HG03439 (cell line): Measurements from ENCODE around the gene SEC61B.
A peak's percentile ranks its signal among the peaks of the same experiment; 100 is the strongest.

Source experiments
- ATAC-seq: cut with Tn5 transposase; IDR thresholded peaks from one replicate; pipeline ENCODE4 v1.9.1; 2021; ENCODE audit warnings: mild to moderate bottlenecking, moderate library complexity; ENCODE audit not compliant: unreplicated experiment

The SEC61B gene

GRCh38 chr9:99221621-99222415, at the start of gene SEC61B, which contains the start of gene ALG2:
TSS of gene SEC61B (plus strand) at chr9:99222282. CDS start at chr9:99222364, 82 bp downstream.
TSS of gene ALG2 (minus strand) at chr9:99221942. CDS start at chr9:99221894, 48 bp downstream.
- ATAC-seq = peak; percentile 88

- ATAC-seq = no peak
These were observed 48.2 kb upstream of the SEC61B start for GRCh38 chr9:99173570-99174504.

DNA sequence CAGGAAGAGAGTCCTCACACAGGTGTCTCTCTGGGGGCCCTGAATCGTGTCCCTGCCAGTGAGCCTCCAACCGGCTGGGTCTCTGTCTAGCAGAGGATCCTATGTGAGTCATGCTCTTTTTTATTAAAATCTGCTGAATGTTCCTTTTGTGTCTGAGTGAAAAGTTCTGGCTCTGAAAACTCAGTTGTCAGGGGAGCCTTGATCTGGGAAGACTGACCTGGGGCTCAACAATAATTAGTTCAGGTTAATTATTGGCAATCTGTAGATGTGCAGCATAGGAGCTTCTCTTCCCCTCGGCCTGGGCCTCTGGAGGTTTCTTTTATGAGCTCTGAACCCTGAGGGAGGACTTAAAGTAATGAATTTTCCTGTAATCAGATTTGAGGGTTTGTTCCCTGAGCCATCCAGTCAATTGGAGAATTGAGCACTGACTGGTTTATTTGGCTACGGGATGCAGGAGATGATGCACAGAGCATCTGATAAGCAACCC, 45.5 kb upstream of the SEC61B start:
- no peak for ATAC-seq

DNA sequence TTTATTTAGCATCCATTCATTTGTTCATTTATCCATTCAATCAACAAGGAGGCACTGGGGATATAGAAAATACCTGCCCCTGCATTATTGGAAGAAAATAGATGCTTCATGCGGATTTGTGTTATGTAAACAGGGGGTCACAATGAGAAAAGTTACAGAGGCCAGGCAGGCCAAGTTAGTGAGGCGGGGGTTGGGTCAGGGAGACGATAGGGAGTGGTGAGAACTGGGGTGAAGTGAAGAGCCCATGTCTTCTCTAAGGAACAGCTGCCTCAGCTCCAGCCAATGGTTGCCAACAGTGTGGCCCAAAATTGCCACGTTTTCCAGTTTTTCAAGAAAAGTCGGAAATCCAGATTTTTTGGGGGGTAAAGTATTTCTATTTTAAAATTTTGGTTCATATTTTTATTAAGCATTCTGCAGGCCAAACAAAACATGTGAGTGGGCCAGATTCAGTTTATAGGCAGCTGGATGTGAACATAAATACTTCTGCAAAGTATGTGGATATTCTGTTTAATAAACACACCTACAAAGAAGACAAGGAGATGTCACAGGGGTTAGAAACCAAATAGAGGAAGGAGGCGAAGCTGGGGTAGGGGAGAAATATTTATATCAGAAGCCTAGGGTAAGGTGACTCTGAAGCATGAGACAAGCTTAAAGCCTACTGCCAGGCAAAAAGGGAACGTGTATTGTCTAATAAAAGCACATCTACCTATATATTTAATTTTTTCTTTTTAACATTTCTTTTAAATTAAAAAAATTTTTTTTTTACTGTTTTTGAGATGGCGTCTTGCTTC, 44.3 kb upstream of the SEC61B start:
- no peak for ATAC-seq

- ATAC-seq = no peak
These were observed 42.9 kb upstream of the SEC61B start for GRCh38 chr9:99178912-99179872.

GRCh38 chr9:99180199-99180598, 41.9 kb upstream of the SEC61B start:
- no peak for ATAC-seq

DNA sequence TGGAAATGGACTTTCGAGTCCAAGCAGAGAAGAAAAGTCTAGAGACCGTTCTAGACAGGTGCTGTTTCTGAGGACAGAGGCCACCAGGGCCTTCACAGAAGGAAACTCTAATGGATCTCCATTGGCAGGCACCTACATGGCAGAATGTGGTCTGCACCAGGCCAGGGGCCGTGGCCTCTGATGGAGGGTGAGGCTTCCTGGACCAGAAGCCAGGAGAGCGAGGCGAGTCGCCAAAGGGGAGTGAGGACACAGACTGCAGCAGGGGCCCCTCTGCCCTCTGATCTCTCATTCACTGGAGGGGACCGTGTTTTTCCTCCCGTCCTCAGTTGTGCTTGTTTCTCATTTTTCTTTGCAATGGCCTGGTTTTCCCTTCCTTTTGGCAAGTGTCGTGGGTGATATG, 41.4 kb upstream of the SEC61B start:
- ATAC-seq = no peak

GRCh38 chr9:99181206-99181605, 40.9 kb upstream of the SEC61B start:
- no peak for ATAC-seq

DNA sequence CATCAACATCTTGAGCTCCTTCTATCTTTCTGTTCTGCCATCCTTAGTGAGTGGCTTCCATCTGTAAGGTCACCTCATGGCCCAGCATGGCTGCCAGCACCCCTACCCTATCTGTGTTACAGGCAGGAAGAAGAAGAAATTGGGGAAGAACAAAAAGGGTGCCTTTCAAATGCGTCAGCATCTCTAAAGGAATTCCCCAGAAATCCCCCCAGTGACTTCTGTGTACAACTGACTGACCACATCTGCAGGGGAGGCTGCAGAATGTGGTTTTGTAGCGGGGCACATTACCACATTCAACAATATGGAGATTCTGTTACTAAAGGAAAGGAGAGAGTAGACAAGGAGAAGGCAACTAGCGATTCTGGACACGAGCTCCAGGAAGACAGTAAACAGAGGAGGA, 40.5 kb upstream of the SEC61B start:
- no peak for ATAC-seq

- no peak for ATAC-seq
These were observed 39.7 kb upstream of the SEC61B start for GRCh38 chr9:99182356-99182755.

DNA sequence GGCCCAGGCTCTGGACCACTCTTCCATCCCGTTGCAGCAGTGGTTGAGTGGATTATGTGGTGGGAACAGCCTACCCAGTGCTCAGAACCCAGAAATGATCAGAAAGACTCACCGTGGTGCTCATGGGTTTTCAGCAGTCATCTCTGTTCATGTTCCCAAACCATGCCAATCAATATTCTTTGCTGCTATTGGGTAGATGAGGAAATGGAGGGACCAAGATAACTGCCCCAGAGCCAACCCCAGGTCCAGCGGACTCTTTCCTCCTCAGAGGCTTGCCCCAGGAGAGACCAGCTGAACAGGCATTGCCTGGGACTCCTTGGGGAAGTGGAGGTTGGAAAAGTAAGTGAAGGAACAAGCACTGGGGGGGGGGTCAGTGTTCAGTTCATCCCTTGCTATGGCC, 38.5 kb upstream of the SEC61B start:
- ATAC-seq = no peak

GRCh38 chr9:99184110-99184474, 38.0 kb upstream of the SEC61B start:
- ATAC-seq = no peak

DNA sequence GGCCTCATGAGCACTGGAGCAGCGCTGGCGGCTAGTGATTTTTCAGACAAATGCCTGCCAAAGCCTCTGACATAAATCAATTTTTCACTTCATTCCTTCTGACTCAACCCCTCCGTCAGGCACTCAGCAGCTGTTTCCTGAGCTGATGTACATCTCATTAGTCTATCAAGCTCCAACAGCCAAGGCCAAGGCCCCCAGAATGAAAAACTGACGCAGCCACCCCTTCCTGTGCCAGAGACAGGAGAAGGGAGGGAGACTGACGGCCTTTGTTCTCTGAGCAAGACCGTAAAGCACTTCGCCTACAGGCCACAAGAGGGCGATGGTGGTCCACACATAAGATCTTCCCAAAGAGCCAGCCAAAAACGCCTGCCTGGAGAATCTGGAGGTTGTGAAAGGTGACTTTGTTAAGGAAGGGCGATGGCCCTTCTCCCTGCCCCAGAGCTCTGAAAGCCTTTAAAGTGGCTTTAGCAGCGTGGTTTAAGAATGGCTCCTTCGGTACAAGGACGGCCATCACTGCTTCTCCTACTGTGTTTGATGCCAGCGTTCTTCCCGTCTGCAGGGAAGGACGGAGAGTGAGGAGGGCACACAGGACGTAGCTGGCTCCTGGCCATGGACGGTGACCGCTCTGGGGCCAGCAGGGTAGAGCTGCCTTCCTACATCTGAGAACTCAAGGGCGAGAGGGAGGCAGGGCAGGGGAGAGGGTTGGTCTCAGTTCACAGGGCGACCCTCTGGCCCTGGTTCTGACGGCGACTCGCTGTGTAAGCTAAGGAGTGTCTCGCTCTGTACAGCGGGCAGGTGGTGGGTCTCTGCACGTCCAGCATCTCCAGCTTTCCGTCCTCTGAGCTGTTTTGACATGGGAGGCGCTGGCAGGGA, 37.4 kb upstream of the SEC61B start:
- no peak for ATAC-seq

- ATAC-seq = no peak
These were observed 36.8 kb upstream of the SEC61B start for GRCh38 chr9:99185348-99185632.

- ATAC-seq = no peak
These were observed 36.1 kb upstream of the SEC61B start for GRCh38 chr9:99185934-99186333.

DNA sequence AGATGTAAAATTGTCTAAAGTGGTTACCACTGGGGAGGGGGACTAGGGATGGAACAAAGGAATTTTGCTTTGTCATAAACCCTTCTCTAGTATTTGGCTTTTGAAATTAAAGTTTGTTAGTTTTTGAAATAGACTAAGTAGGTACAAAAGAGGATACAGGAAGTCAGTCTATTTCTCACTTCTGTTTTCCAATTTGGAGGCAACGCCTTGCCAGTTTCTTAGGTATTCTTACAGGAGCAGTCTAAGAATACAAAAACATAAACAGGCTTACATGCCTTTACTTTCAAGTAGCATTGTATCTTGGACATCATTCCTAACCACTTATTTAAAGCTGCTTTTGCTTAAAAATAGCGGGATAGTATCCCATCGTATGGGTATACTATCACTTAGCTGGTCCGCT, 34.8 kb upstream of the SEC61B start:
- ATAC-seq = no peak

DNA sequence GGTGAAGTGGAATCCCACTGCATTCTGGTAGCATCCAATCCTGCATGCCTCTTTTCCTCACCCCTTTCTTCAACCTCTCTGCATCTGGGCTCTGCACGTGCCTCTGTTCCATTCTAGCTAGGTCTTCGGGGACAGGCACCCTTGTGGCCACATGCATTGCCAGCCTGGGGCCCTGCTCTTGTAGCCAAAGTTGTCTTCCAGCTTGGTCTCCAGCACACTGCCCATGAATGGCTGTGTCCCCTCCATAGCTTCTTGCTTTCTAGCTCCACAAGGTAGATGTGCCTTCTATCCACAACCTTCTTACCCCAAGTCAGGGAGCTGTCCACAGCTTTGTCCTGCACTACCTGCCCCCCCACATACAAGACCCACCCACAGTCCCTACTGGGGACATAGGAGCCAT, 32.9 kb upstream of the SEC61B start:
- no peak for ATAC-seq

GRCh38 chr9:99189887-99190596, 32.0 kb upstream of the SEC61B start:
- no peak for ATAC-seq
